GM10266 (cell line): Measurements from ENCODE around the gene STK39.

Experiments used
- DNase-seq: peaks from one replicate; pipeline ENCODE4 v3.0.0; 2012; ENCODE audit errors: extremely low spot score
- CTCF ChIP-seq: IDR thresholded peaks from 2 replicates; pipeline ENCODE4 v1.5.1; 2012; ENCODE audit warnings: mild to moderate bottlenecking, low read depth; ENCODE audit not compliant: control insufficient read depth, insufficient read depth; ENCODE audit errors: missing control alignments

Gene STK39

GRCh38 chr2:168169097-168169745, 78.2 kb downstream of the STK39 start:
- no peak for TF ChIP-seq CTCF
- no peak for DNase-seq

GRCh38 chr2:168167511-168168263, 79.7 kb downstream of the STK39 start:
- no peak for DNase-seq
- TF ChIP-seq CTCF: no peak

- no peak for TF ChIP-seq CTCF
- no peak for DNase-seq
Observed at GRCh38 chr2:168166902-168167510, 80.4 kb downstream of the STK39 start.

GRCh38 chr2:168165985-168166901, 81.2 kb downstream of the STK39 start:
- TF ChIP-seq CTCF: no peak
- DNase-seq: no peak

- DNase-seq: no peak
- no peak for TF ChIP-seq CTCF
Observed at GRCh38 chr2:168165397-168165796, 82.0 kb downstream of the STK39 start.

GRCh38 chr2:168160897-168161296, 86.5 kb downstream of the STK39 start:
- peak; percentile 8 for DNase-seq
- peak; percentile 1 for TF ChIP-seq CTCF
